8988T (cell line): ENCODE data around the gene AQP5.

ENCODE experiments used
- DNase-seq: peaks from one replicate; pipeline ENCODE4 v3.0.0; 2011

Gene AQP5

GRCh38 chr12:49966511-49967041 lies 4.9 kb downstream of the AQP5 start:
- DNase-seq, result no peak

DNA sequence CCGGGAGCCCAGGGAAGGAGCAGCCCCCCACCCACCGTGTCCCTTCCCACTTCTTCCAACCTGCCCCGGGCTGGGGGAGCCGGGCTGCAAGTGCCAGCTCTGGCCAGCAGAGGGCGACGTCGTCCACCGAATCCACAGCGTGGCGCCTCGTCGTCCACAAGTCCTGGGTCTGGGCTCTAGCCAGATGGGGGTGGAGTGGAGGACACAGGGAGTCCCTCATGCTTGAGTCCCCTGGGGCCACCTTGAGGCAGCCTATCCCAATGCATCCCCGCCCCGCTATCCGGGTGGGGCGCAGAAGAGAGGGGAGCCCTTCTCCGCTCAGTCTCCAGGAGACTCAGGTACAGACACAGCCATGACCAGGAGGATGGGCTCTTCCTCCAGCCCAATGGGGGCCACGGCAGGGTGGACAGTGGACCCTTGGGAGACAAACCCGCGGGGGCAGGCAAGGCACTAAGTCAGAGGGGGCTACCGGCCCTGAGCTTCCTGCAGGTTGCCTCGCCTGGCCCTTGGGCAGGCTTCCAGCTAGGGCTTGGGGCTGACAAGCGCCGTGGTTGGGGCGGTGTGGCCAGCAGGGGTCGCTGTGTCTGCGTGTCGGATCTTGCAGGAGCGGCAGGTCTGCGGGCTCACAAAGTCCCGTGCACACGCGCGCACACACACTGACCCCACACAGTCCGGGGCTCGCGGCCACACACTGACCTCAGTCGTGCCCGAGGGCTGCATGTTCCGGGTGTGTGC lies 5.5 kb downstream of the AQP5 start:
- peak; percentile 97 for DNase-seq

GRCh38 chr12:49967777-49968250 lies 6.1 kb downstream of the AQP5 start:
- DNase-seq, result no peak

DNA sequence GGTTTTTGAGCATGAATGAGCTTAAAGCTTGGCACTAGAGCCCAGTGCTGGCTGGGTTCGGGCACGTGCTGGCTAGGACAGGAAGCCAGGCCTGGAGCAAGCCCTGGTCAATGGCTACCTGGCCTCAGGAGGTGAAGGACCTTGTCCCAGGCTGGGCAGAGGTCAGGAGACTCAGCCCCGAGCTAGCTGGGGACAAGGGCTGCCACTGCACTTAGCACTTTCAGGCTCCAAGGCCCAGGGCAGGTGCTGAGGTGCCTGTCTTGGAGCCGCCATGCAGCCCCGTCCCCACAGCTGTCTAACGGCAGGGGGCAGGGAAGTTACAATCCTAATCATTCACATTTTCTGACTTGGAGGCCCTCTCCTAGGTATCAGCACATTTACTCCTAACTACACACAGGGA lies 6.8 kb downstream of the AQP5 start:
- DNase-seq, result no peak

DNA sequence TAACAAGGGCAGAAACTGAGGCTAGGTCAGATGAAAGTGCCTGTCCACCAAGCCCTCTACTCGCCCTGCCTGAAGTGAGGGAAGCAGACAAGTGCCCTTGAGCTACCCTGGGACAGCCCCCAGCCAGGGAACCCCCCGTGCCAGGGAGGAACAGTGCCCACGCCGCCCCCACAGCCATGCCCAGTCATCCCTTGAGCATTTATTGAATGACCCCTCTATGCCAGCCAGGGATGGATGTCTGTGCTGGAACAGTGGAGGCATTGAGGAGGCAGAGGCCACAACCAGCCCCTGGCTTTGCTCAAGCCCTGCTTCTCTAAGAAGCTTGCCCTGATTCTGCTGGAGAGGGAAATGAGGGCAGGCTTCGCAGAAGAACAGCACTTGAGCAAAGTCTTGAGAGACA lies 7.4 kb downstream of the AQP5 start:
- no peak for DNase-seq

DNA sequence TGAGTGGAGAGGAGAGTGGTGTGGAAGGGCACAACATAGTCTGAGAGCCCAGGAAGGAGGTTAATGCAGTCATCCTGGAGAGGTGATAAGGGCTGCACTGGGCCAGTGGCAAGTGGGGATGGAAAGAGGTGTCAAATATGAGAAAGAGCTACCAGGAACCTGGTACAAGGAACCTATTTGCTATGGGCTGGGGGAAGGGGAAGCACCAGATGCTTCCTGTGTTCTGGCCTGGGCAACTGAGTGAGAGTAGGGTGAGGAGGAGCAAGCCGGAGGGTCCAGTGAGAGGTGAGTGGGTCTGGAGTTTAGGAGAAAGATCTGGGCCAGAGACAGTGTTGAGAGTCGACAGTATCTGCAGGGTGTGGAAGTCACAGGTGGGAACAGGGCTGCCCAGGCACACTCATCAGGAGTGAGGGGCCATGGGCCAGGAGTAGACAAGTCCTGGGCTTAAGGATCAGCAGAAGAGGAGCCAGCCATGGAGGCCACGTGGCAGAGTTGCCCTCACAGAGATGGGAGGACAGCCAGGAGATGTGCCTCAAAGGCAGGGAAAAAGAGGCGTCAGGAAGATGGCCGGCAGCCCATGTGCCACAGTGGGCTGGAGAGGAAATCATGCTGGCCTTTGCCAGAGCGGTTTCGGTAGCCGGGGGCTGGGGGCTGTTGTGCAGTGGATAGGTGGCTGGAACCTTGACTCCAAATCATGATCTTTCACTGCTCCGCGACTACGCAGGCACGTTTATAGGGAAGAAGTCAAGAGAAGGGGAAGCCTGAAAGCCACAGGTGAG lies 8.2 kb downstream of the AQP5 start:
- DNase-seq, result no peak

DNA sequence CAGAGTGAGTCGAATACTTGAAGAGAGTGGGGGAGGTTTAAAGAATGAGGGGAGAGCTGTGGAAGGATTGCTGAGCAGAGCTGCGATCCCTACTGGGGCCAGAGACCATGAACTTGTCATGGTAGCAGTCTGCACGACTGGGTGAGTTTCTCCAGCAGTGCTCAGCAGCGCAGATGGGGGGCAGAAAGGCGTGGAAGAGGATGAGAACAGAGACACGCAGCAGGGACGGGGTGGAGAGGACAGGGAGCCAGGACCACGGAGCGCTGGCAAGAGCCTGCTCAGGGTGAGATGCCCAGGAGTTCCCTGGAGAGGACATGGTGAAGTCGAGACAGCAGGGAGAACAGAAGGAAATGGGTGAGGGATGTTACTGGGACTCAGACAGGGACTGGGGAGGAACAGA lies 9.0 kb downstream of the AQP5 start:
- no peak for DNase-seq

DNA sequence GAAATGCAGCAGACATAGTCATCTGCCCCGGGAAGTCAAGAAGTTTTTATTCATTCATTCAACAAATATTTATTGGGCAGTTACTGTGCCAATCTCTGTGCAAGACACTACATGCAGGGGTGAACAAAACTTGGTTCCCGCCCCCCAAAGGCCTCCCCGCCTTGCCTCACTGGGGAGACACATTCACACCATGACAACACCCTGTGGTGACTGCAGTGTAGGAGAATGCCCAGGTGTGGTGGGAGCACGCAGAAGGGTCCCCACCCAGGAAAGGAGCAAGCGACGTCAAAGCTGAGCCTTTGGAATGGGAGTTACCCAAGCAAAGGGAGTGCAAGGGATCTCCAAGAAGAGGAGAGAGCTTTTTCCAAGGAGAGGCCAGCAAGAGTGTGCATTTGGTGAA lies 9.5 kb downstream of the AQP5 start:
- DNase-seq, result no peak

DNA sequence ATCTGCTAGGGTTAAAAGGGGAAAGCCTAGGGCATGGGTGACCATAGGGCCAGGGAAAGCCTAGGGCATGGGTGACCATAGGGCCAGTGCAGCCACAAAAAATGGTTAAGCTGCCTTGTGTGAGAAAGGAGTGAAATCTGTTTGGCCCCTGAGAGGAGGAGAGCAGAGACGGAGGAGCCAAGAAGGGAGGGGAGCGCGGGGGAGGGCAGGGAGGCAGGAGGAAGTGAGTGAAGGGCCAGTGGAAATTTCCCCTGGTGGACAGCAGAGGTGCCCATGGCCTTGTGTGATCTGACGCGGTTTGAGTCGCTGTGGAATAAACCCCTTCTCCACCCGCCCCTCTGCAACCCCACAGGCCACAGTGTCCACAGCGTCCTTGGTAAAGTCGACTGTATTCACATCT lies 10.5 kb downstream of the AQP5 start:
- DNase-seq, result no peak

DNA sequence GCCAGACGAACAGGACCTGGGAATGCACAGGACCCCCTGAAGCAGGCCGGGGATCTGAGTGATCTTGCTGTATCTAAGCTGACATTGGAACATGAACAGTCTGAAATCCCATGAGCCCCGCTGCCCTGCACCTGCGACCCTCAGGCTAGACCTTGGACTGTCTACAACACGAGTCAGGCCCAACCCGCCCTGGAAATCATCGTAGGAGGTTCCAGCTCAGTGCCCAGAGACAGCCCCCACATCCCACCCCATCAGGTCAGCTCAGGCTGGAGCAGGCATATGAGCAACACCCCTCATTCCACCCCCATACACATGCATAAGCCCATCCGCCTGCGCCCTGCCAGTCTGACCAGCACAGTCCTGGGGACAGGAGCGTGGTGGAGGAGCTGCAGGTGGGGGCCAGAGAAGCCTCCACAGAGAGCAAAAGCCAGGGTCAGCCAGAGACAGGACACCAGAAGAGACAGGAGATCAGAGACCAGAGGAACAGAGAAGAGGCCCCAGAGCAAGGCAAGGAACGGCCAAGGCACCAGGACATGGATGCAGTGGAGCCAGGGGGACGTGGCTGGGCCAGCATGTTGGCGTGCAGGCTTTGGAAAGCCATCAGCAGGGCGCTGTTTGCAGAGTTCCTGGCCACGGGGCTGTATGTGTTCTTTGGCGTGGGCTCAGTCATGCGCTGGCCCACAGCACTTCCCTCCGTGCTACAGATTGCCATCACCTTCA lies 11.1 kb downstream of the AQP5 start, which contains the start of gene AQP6:
TSS of gene AQP6 (plus strand) at position 307 of the 720 bp plus-strand sequence. CDS start at position 534, 227 bp downstream.
- no peak for DNase-seq

DNA sequence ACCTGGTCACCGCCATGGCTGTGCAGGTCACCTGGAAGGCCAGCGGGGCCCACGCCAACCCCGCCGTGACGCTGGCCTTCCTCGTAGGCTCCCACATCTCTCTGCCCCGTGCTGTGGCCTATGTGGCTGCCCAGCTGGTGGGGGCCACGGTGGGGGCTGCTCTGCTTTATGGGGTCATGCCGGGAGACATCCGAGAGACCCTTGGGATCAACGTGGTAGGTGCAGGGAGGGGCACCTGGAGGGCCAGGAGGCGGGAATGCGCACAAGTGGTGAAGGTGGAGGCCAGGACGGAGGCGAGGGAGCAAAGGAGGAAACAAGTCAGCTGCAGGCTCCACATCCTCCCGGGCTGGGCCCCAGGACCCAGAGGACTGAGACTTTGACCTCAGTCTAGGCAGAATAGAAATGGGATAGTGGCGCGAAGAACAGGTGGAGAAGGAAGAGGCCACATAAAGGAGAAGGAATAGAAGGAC lies 11.7 kb downstream of the AQP5 start:
- DNase-seq, result no peak

DNA sequence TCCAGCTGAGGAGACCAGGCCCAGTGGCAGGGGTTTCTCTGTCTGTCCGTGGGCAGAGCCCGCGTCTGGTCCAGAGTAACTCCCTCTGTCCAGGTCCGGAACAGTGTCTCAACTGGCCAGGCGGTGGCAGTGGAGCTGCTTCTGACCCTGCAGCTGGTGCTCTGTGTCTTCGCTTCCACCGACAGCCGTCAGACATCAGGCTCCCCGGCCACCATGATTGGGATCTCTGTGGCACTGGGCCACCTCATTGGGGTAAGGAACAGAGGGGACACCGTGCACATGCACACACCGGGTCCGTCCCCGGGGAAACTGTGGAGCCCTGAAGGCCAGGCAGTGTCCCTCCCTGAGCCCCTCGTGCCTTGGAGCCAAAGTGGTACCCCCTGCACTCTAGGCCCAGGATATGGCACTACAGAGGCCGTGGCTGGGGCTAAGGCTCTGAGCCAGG lies 12.6 kb downstream of the AQP5 start:
- DNase-seq, result no peak

DNA sequence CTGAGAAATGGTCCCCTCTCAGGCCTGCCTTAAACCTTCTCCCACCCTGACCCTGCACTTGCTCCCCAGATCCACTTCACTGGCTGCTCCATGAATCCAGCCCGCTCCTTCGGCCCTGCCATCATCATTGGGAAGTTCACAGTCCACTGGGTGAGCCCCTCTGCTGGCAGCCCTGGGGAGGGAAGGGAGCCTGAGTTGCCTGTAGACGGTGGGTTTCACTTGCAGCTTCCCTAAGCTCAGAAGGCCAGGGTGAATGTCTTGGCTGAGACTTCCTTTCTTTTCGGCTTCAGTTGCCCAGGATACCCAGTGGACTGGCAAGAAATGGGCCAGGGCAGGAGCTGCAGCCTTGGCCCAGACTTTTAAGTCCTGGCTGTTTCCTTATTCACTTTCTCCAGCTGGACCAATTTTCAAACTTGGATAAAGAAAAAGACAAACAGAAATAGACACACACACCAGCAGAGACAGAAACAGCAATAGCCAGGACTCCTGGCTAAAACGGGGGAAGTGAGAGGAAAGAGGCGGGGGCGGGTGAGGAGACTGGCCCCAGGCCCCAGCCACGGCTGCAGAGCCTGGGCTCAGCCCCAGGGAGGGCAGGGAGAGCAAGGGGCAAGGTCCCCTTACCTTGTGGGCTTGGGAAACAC lies 13.1 kb downstream of the AQP5 start:
- no peak for DNase-seq

DNA sequence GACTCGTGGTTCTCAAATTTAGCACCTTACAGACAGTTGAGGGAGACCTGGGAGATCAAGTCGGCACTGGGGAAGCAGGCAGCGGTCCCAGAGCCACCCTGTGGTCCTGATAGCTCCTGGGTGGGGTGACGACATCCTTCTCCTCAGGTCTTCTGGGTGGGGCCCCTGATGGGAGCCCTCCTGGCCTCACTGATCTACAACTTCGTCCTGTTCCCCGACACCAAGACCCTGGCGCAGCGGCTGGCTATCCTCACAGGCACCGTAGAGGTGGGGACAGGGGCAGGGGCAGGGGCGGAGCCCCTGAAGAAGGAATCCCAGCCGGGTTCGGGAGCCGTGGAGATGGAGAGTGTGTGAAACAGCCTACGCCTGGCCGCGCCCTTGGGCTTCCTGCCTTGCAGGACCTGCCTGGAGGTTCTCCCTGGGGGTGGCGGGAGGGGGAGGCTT lies 13.7 kb downstream of the AQP5 start:
- DNase-seq, result no peak

DNA sequence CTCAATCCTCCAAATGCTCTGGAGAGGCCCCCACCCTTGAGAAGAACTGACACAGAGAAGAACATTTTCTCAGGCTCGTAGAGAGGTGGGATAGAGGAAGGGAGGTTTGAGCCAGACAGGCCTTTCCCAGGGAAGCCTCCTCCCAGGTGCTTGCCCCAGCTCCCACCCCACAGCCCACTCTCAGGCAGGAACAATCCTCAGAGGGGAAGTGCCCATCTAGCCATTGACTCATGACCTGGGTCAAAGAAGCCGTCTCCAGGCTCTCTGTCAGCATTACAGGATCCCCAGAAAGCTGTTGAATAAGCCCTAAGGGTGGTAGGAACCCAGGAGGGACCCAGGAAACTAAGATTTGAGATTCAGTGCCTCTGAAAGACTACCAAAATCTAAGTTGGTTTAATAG lies 14.9 kb downstream of the AQP5 start:
- no peak for DNase-seq

GRCh38 chr12:49978125-49978524 lies 16.5 kb downstream of the AQP5 start:
- no peak for DNase-seq

- no peak for DNase-seq
Observed at GRCh38 chr12:49979016-49979586, 17.4 kb downstream of the AQP5 start.

DNA sequence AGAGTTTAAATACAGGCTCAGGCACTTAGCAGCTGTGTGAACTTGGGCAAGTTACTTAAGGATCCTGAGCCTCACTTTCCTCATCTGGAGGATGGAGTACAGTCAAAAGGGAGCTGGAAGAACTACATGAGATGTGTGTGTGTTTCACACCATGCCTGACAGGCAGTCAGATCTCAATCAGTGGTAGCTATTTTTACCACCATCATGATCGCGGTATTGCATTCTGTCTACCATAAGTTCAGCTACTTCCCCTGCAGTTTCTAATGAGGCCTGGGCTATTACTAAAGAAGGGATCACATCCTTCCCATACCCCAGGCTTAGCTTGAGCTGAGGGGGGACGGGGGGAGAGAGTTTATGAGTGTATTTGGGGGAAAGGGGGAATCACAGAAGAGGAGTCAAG lies 18.1 kb downstream of the AQP5 start:
- DNase-seq, result no peak

DNA sequence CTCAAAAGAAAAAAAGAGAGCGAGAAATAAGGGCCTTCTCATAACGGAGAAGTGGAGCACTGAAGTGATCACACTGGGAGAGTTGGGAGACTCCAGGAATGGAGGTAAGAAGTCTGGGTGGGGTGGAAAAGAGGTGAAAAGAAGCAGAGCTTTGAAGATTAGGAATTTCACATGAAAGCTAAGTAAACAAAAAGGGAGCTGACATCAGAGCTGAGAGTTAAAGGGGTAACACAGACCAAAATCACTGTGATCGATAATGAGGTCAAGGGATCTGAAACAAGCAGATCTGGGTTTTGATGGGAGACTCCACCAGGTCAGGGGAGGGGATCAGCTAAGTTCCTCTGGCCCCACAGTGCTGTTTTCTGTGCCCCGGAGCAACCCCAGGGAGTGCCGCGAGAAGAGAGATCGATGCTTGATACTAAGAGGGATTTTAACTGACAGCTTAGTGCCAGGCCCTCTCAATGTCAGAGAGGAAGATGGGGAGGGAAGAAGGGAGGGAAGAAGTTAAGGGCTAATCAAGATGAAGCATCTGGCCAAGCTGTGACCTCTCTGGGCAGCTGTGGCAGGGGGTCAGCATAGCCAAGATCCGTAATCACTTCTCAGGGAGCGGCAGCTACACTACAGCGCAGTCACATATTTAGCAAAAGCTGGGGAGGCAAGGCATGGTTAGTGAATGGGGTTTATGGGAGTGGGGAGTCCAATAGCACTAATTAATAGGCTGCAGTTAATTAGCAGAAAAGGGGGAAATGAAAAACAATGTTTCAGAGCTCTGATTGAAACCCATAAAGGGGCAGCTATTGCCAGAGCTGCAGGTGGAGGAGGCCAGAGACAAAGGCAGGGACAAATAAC lies 19.1 kb downstream of the AQP5 start:
- DNase-seq, result no peak

- DNase-seq, result no peak
Observed at GRCh38 chr12:49982246-49983087, 20.8 kb downstream of the AQP5 start.
